ENCODE results near the gene PTPRT.

The PTPRT gene

DNA sequence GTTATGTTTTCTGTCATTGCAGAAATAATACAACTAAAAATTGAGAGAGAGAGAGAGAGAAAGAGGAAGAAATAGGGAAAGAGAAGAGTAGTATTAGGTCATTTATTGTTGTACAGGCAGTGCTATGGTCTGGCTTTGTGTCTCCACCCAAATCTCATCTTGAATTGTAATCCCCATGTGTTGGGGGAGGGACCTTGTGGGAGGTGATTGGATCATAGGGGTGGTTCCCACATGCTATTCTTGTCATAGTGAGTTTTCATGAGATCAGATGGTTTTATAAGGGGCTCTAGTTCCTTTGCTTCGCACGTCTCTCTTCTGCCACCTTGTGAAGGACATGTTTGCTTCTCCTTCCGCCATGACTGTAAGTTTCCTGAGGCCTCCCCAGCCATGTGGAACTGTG, 894.1 kb downstream of the PTPRT start:
- Histone ChIP-seq H3K4me3 (ENCODE audit: low read length) (no peak overlapping the region), H3K4me1 (ENCODE audit: control insufficient read depth, insufficient read depth, low read length) (no peaks in the 10 kb centered on the region), H3K9me3 (ENCODE audit: control insufficient read depth, insufficient read depth, low read length) (no peaks in the 10 kb centered on the region), H3K27ac (ENCODE audit: low read length) (no peak overlapping the region), H3K36me3 (ENCODE audit: control insufficient read depth, insufficient read depth, low read length) (no peaks in the 10 kb centered on the region), H3K27me3 (ENCODE audit: control insufficient read depth, insufficient read depth, low read length) (no peaks in the 10 kb centered on the region)
- DNase-seq (ENCODE audit: low read depth, low spot score), result no peak
- WGBS (ENCODE audit: insufficient coverage, insufficient read length), result no CpG with 5 or more reads among the region's 3 CpGs

DNA sequence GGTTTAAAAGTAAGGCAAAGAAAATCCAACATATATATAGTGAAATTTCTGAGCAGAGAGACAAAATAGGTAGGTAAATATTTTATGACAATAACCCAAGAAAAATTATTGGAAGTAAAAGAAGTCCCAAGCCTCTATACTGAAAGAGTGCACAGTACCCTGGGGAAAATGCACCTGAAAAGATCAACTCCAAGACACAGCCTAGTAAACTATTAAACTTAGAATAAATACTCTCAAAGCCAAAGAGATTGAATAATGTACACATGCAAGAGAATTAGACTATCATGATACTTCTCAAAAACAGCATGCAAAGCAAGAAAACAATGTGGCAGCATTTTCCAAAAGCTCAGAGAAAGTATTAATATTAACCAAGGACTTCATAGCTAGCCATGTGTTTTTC, 894.7 kb downstream of the PTPRT start:
- no peaks in the 10 kb centered on the region for H3K9me3 ChIP-seq (ENCODE audit: control insufficient read depth, insufficient read depth, low read length)
- H3K4me3 ChIP-seq (ENCODE audit: low read length), result no peak overlapping the region
- no peak for DNase-seq (ENCODE audit: low read depth, low spot score)
- H3K27ac ChIP-seq (ENCODE audit: low read length), result no peak overlapping the region
- no peaks in the 10 kb centered on the region for H3K36me3 ChIP-seq (ENCODE audit: control insufficient read depth, insufficient read depth, low read length)
- no peaks in the 10 kb centered on the region for H3K4me1 ChIP-seq (ENCODE audit: control insufficient read depth, insufficient read depth, low read length)
- no peaks in the 10 kb centered on the region for H3K27me3 ChIP-seq (ENCODE audit: control insufficient read depth, insufficient read depth, low read length)

DNA sequence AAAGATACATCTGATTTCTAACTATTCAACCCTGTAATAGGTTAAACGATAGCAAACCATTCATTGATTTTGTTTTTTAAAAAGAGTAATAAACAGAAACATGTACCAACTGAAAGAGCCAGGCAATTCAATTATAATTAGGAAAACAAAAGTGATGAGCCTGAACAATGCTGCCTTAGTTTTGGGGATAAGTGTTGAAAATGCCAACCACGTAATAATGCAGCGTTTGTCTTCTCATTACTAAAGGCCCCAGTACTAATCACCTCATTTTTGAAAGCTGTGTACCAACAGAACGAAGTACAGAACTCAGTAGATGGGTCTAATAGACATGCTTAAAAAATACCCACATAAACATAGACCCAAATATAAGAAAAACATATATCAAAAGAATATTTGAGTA, 907.9 kb downstream of the PTPRT start:
- no peaks in the 10 kb centered on the region for H3K4me1 ChIP-seq (ENCODE audit: control insufficient read depth, insufficient read depth, low read length)
- WGBS (ENCODE audit: insufficient coverage, insufficient read length), result no CpG with 5 or more reads among the region's 4 CpGs
- H3K27ac ChIP-seq (ENCODE audit: low read length), result no peak overlapping the region
- H3K9me3 ChIP-seq (ENCODE audit: control insufficient read depth, insufficient read depth, low read length), result no peaks in the 10 kb centered on the region
- no peaks in the 10 kb centered on the region for H3K27me3 ChIP-seq (ENCODE audit: control insufficient read depth, insufficient read depth, low read length)
- DNase-seq (ENCODE audit: low read depth, low spot score), result no peak
- no peak overlapping the region for H3K4me3 ChIP-seq (ENCODE audit: low read length)
- no peaks in the 10 kb centered on the region for H3K36me3 ChIP-seq (ENCODE audit: control insufficient read depth, insufficient read depth, low read length)

DNA sequence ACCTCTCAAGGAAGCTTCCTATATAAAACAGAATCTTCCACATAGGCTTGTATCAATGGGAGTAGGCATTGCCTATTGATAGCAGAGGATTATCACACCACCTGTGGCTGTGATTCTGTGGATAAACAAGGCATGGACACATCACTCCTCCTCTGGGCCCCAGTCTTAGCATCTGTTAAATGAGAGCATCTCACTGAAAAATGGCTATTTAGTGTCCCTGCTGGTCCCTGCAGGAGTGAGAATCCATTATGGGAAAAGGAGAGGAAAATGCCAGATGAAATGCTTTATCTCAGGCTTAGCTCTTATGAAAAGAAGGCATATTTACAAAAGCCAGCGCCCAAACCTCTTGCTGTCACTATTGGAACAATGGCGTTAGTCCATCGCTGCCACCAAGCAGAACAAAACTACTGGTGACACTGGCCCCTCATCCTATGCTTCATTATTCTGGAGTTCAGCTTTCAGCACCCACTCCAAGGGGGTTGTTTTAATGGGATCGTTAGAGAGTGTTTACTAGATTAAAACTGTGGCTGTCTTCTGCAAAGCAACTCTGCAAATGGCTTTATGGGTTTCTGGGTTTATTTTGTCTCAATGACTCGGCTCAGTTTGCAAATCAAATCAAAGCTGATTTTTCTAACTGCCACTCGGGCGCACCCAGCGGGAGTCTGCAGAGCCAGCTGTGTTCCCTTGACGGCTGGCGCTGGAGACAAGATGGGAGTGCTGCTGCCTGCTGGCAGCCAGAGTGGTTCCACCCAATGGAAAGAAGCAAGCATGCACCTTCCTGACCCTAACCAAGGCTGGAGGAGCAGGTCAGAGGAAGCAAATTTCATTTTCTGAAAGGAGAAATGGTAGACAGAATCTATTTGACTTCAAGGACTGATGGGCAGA, 912.7 kb downstream of the PTPRT start:
- H3K27ac ChIP-seq (ENCODE audit: low read length), result no peak overlapping the region
- H3K9me3 ChIP-seq (ENCODE audit: control insufficient read depth, insufficient read depth, low read length), result no peaks in the 10 kb centered on the region
- no peaks in the 10 kb centered on the region for H3K27me3 ChIP-seq (ENCODE audit: control insufficient read depth, insufficient read depth, low read length)
- H3K4me3 ChIP-seq (ENCODE audit: low read length), result no peak overlapping the region
- no peak for DNase-seq (ENCODE audit: low read depth, low spot score)
- 0 out of 2 replicates have a peak, but pooled peaks cover 2% of the 10 kb centered on the region for H3K4me1 ChIP-seq (ENCODE audit: control insufficient read depth, insufficient read depth, low read length)
- no peaks in the 10 kb centered on the region for H3K36me3 ChIP-seq (ENCODE audit: control insufficient read depth, insufficient read depth, low read length)
- no CpG with 5 or more reads among the region's 10 CpGs for WGBS (ENCODE audit: insufficient coverage, insufficient read length)

DNA sequence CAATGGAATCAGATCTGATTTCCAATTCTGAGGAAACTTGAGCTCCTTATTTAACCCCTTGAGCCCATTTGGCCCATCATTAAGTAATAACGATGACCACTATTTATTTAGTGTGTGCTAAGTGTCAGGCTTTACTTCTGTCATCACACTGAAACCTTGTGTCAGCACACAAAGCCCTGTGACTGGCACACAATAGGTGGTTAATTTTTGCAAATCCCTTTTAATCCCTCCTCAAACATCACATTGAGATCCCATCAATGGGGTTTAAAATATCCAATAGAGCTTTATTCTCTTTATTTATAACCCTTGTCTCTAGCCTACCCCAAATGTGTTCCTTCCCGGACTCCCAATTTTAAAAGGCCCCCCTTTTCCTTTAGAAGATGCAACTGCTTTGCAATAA, 914.7 kb downstream of the PTPRT start:
- DNase-seq (ENCODE audit: low read depth, low spot score), result no peak
- no CpG with 5 or more reads among the region's 2 CpGs for WGBS (ENCODE audit: insufficient coverage, insufficient read length)
- Histone ChIP-seq H3K4me1 (ENCODE audit: control insufficient read depth, insufficient read depth, low read length) (0 out of 2 replicates have a peak, but pooled peaks cover 2% of the 10 kb centered on the region), H3K27ac (ENCODE audit: low read length) (no peak overlapping the region), H3K4me3 (ENCODE audit: low read length) (no peak overlapping the region), H3K36me3 (ENCODE audit: control insufficient read depth, insufficient read depth, low read length) (no peaks in the 10 kb centered on the region), H3K9me3 (ENCODE audit: control insufficient read depth, insufficient read depth, low read length) (no peaks in the 10 kb centered on the region), H3K27me3 (ENCODE audit: control insufficient read depth, insufficient read depth, low read length) (no peaks in the 10 kb centered on the region)

DNA sequence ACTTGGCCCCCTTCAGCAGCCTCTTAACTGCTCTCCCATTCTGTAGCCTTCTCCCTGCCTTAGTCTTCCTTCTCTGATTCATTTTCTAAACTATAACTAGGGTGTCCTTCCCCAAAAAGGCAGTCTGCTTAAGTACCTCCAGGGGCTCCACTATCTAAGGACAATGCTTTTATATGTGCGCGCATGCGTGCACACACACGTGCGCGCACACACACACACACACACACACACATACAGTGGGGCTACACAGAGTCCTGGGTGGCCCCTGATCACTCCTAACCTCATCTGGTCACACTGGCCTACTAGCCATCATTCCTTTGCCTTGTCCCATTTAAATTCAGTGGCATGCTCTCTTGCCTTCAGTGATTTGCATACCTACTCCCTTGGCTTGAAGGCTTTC, 917.2 kb downstream of the PTPRT start:
- no peak for DNase-seq (ENCODE audit: low read depth, low spot score)
- Histone ChIP-seq H3K4me1 (ENCODE audit: control insufficient read depth, insufficient read depth, low read length) (0 out of 2 replicates have a peak, but pooled peaks cover 2% of the 10 kb centered on the region), H3K27ac (ENCODE audit: low read length) (no peak overlapping the region), H3K36me3 (ENCODE audit: control insufficient read depth, insufficient read depth, low read length) (no peaks in the 10 kb centered on the region), H3K27me3 (ENCODE audit: control insufficient read depth, insufficient read depth, low read length) (no peaks in the 10 kb centered on the region), H3K4me3 (ENCODE audit: low read length) (no peak overlapping the region), H3K9me3 (ENCODE audit: control insufficient read depth, insufficient read depth, low read length) (no peaks in the 10 kb centered on the region)
- no CpG with 5 or more reads among the region's 6 CpGs for WGBS (ENCODE audit: insufficient coverage, insufficient read length)

DNA sequence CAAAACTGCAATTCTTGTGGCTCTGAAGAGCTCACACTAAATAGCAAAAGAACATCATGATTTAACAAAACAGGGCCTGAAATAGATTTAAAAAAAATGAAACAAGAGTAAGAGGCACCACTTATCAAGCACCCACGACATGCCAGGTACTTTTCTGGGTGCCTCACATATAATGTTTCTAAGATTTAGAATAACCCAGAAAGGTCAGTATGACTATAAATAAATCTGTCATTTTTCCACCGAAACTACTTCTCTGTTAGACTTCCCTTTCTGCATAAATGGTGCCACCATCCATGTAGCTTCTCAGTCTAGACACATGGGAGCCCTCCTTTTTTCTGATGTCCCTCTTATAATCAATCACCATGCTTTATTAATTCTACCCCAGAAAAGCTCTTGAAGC, 919.2 kb downstream of the PTPRT start:
- Histone ChIP-seq H3K27me3 (ENCODE audit: control insufficient read depth, insufficient read depth, low read length) (no peaks in the 10 kb centered on the region), H3K4me3 (ENCODE audit: low read length) (no peak overlapping the region), H3K27ac (ENCODE audit: low read length) (no peak overlapping the region), H3K4me1 (ENCODE audit: control insufficient read depth, insufficient read depth, low read length) (0 out of 2 replicates have a peak, but pooled peaks cover 2% of the 10 kb centered on the region), H3K9me3 (ENCODE audit: control insufficient read depth, insufficient read depth, low read length) (no peaks in the 10 kb centered on the region), H3K36me3 (ENCODE audit: control insufficient read depth, insufficient read depth, low read length) (no peaks in the 10 kb centered on the region)
- WGBS (ENCODE audit: insufficient coverage, insufficient read length), result no CpG with 5 or more reads among the region's 2 CpGs
- DNase-seq (ENCODE audit: low read depth, low spot score), result no peak

DNA sequence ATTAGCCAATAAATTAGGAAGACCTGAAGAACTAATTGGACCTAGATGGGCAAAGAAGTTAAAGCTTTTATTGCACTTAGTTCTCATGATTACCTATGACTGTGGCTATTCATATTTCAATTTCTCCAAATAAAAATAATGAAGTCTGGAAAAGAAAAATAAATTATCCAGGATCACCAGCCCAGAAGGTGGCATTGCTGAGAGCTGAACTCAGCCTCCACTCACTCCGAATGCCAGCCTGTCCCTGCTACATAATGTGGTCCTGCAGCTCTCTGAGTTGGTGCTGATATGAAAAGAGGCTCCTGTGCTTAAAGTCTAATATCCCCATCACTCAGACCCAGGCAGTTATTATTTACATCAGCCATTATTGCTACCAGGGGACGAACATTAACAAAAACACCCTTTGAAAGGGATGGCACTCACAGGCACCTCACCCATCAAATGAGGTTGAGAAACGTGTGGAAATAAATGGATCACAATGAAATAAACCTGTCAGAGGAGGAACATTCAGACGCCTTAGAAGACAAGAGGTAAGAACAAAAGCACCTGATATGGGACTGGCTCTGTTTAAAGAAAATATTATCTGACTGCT, 921.8 kb downstream of the PTPRT start:
- Histone ChIP-seq H3K4me3 (ENCODE audit: low read length) (no peak overlapping the region), H3K36me3 (ENCODE audit: control insufficient read depth, insufficient read depth, low read length) (no peaks in the 10 kb centered on the region), H3K27me3 (ENCODE audit: control insufficient read depth, insufficient read depth, low read length) (no peaks in the 10 kb centered on the region), H3K9me3 (ENCODE audit: control insufficient read depth, insufficient read depth, low read length) (no peaks in the 10 kb centered on the region), H3K27ac (ENCODE audit: low read length) (no peak overlapping the region), H3K4me1 (ENCODE audit: control insufficient read depth, insufficient read depth, low read length) (0 out of 2 replicates have a peak, but pooled peaks cover 2% of the 10 kb centered on the region)
- no peak for DNase-seq (ENCODE audit: low read depth, low spot score)
- WGBS (ENCODE audit: insufficient coverage, insufficient read length), result no CpG with 5 or more reads among the region's 4 CpGs

DNA sequence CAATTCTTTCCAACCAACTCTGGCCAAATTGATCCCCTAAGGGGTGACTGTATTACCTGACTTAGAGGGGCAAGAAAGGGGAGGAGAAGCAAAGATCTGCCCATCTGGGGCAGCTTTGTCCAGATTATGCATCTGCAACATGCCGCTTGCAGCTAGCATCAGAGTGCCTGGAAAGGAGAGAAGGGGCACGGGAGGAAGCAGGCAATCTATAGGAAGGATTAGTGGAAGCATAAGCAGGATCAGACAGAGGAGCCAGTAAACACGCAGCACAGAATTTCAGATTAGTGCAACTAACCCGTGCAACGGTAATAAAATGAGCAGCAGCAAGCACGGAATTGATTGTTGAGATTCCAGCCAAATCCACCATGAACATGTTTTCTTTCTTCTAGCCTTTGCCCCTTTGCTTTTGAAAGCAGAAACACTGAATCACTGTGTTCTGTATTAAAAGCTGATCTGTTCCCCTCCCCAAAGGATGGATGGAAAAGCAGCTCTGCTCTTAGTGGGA, 927.9 kb downstream of the PTPRT start:
- no CpG with 5 or more reads among the region's 6 CpGs for whole genome bisulfite sequencing (ENCODE audit: insufficient coverage, insufficient read length)
- Histone ChIP-seq H3K36me3 (ENCODE audit: control insufficient read depth, insufficient read depth, low read length) (no peaks in the 10 kb centered on the region), H3K9me3 (ENCODE audit: control insufficient read depth, insufficient read depth, low read length) (no peaks in the 10 kb centered on the region), H3K4me3 (ENCODE audit: low read length) (no peak overlapping the region), H3K27ac (ENCODE audit: low read length) (no peak overlapping the region), H3K4me1 (ENCODE audit: control insufficient read depth, insufficient read depth, low read length) (no peaks in the 10 kb centered on the region), H3K27me3 (ENCODE audit: control insufficient read depth, insufficient read depth, low read length) (no peaks in the 10 kb centered on the region)
- no peak for DNase-seq (ENCODE audit: low read depth, low spot score)

DNA sequence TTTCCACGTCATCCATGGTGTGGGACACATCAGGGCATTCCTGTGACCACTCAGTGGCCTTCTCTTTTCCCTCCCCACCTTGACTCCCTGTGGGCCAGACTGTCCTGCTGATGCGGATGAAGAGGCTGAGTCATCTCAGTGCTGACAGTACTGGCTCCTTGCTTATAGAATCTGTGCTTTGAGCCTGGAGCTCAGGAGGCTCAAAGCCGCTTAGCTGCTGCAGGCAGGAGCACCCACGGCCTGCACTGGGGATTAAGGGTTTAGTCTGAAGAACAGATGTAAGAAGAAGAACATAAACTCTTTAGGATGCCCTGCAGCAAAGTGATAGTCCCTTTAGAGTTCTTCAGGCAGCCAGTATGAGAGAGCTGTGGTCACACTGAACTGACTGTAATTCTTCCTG, 929.5 kb downstream of the PTPRT start:
- Histone ChIP-seq H3K36me3 (ENCODE audit: control insufficient read depth, insufficient read depth, low read length) (no peaks in the 10 kb centered on the region), H3K27me3 (ENCODE audit: control insufficient read depth, insufficient read depth, low read length) (no peaks in the 10 kb centered on the region), H3K27ac (ENCODE audit: low read length) (no peak overlapping the region), H3K4me1 (ENCODE audit: control insufficient read depth, insufficient read depth, low read length) (no peaks in the 10 kb centered on the region), H3K4me3 (ENCODE audit: low read length) (no peak overlapping the region), H3K9me3 (ENCODE audit: control insufficient read depth, insufficient read depth, low read length) (no peaks in the 10 kb centered on the region)
- no CpG with 5 or more reads among the region's 4 CpGs for WGBS (ENCODE audit: insufficient coverage, insufficient read length)
- no peak for DNase-seq (ENCODE audit: low read depth, low spot score)

Data from iPS DF 6.9 (cell line).